Ishikawa (cell line): ENCODE results near the gene SSU72.

Experiments
- CEBPB ChIP-seq: IDR thresholded peaks from 2 replicates; pipeline ENCODE4 v1.6.1; 2012
- CREB1 ChIP-seq: IDR thresholded peaks from 2 replicates; pipeline ENCODE4 v1.6.1; 2012; ENCODE audit warnings: low read depth
- EGR1 ChIP-seq: IDR thresholded peaks from 2 replicates; pipeline ENCODE4 v1.6.1; 2012
- EP300 ChIP-seq: IDR thresholded peaks from 2 replicates; pipeline ENCODE4 v1.6.1; 2012; ENCODE audit warnings: borderline replicate concordance
- FOXM1 ChIP-seq: IDR thresholded peaks from 2 replicates; pipeline ENCODE4 v1.6.1; 2012; ENCODE audit warnings: low read depth, borderline replicate concordance
- MAX ChIP-seq: IDR thresholded peaks from 2 replicates; pipeline ENCODE4 v1.6.1; 2012
- NFIC ChIP-seq: IDR thresholded peaks from 2 replicates; pipeline ENCODE4 v1.6.1; 2012
- RAD21 ChIP-seq: IDR thresholded peaks from 2 replicates; pipeline ENCODE4 v1.6.1; 2012; ENCODE audit warnings: low read depth
- TAF1 ChIP-seq: IDR thresholded peaks from 2 replicates; pipeline ENCODE4 v1.6.1; 2012; ENCODE audit warnings: low read depth, mild to moderate bottlenecking
- TCF12 ChIP-seq: IDR thresholded peaks from 2 replicates; pipeline ENCODE4 v1.6.1; 2012; ENCODE audit warnings: low read depth
- TEAD4 ChIP-seq: IDR thresholded peaks from 2 replicates; pipeline ENCODE4 v1.6.1; 2012
- USF1 ChIP-seq: IDR thresholded peaks from 2 replicates; pipeline ENCODE4 v1.6.1; 2012
- YY1 ChIP-seq: IDR thresholded peaks from 2 replicates; pipeline ENCODE4 v1.6.1; 2012; ENCODE audit warnings: low read depth
- ZBTB7A ChIP-seq: IDR thresholded peaks from 2 replicates; pipeline ENCODE4 v1.6.1; 2012; ENCODE audit warnings: low read depth
- TF ChIP-seq, protein P1 (sequence below): IDR thresholded peaks from 2 replicates; pipeline ENCODE4 v1.6.1; 2012; ENCODE audit warnings: low read depth, mild to moderate bottlenecking

SSU72 gene

DNA sequence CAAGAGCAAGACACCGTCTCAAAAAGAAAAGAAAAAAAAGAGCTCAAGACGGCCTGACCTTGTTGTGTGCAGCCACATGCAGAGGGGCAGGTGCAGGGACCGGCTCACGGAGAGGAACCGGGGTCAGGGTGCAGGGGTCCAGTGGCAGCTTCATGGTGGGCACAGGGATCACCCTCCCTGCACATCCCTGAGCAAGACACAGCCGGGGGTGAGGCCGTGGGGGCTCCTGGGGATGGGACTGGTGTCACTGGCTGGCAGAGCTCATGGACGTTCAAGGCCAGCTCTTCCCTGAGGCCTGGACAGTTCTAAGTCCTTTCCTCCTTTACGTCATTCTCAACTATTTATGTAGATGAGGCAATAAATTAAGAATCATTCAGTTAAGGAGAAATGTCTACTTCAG, 27.7 kb downstream of the SSU72 start:
- TF ChIP-seq TAF1 (no peak), USF1 (no peak), FOXM1 (no peak), EP300 (no peak)

DNA sequence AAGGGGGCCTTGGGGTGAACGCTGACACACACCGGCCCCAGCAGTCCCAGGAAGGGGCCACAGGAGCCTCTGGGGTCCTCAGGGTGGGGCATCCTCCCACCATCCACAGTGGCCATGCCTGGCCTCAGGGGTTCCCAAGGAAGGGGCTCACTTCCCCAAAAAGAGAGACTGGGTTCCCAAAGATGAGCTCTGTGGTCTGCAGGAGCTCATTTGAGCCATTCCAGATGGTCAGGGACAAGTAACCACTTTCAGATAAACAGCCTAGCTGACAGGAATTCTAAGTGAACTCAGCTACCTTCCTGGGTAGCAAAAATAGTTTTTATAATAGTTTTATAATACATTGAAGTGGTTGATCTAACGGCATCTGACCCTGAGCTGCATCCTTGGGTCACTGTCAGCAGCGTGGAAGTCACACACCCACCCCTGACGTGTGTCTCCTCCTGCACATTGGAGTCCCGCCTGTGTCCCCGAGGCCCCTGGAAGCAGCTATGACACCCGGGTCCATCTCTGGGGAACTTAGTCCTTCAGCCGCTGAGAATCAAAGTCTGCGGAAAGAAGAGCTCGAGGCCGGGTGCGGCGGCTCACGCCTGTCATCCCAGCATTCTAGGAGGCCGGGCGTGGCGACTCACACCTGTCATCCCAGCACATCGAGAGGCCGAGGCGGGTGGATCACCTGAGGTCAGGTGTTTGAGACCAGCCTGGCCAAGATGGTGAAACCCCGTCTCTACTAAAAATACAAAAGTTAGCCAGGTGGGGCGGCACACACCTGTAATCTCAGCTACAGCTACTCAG, 28.5 kb downstream of the SSU72 start:
- TF ChIP-seq RAD21 (no peak), TEAD4 (no peak), TAF1 (no peak), USF1 (no peak), ZBTB7A (no peak), FOXM1 (no peak), CEBPB (no peak), EGR1 (no peak), NFIC (no peak), EP300 (no peak), YY1 (no peak), TCF12 (no peak), CREB1 (no peak), MAX (no peak)
- TF ChIP-seq, protein P1, sequence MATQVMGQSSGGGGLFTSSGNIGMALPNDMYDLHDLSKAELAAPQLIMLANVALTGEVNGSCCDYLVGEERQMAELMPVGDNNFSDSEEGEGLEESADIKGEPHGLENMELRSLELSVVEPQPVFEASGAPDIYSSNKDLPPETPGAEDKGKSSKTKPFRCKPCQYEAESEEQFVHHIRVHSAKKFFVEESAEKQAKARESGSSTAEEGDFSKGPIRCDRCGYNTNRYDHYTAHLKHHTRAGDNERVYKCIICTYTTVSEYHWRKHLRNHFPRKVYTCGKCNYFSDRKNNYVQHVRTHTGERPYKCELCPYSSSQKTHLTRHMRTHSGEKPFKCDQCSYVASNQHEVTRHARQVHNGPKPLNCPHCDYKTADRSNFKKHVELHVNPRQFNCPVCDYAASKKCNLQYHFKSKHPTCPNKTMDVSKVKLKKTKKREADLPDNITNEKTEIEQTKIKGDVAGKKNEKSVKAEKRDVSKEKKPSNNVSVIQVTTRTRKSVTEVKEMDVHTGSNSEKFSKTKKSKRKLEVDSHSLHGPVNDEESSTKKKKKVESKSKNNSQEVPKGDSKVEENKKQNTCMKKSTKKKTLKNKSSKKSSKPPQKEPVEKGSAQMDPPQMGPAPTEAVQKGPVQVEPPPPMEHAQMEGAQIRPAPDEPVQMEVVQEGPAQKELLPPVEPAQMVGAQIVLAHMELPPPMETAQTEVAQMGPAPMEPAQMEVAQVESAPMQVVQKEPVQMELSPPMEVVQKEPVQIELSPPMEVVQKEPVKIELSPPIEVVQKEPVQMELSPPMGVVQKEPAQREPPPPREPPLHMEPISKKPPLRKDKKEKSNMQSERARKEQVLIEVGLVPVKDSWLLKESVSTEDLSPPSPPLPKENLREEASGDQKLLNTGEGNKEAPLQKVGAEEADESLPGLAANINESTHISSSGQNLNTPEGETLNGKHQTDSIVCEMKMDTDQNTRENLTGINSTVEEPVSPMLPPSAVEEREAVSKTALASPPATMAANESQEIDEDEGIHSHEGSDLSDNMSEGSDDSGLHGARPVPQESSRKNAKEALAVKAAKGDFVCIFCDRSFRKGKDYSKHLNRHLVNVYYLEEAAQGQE, result no peak

GRCh38 chr1:1544544-1544943, 30.1 kb downstream of the SSU72 start:
- TF ChIP-seq EP300, result no peak
- TF ChIP-seq TCF12, result no peak
- TF ChIP-seq TAF1, result no peak

- no peak for TF ChIP-seq NFIC
- TF ChIP-seq, protein P1, result no peak
- no peak; the same call in 1 of the 2 replicates for TF ChIP-seq TEAD4
- TF ChIP-seq EP300, result no peak
- no peak for TF ChIP-seq CREB1
- no peak for TF ChIP-seq YY1
- TF ChIP-seq MAX, result peak; percentile 90
- TF ChIP-seq EGR1, result no peak
- no peak for TF ChIP-seq ZBTB7A
- TF ChIP-seq USF1, result peak; percentile 63
- no peak for TF ChIP-seq TCF12
- TF ChIP-seq RAD21, result no peak
These were observed 31.0 kb downstream of the SSU72 start for GRCh38 chr1:1543706-1544099.

DNA sequence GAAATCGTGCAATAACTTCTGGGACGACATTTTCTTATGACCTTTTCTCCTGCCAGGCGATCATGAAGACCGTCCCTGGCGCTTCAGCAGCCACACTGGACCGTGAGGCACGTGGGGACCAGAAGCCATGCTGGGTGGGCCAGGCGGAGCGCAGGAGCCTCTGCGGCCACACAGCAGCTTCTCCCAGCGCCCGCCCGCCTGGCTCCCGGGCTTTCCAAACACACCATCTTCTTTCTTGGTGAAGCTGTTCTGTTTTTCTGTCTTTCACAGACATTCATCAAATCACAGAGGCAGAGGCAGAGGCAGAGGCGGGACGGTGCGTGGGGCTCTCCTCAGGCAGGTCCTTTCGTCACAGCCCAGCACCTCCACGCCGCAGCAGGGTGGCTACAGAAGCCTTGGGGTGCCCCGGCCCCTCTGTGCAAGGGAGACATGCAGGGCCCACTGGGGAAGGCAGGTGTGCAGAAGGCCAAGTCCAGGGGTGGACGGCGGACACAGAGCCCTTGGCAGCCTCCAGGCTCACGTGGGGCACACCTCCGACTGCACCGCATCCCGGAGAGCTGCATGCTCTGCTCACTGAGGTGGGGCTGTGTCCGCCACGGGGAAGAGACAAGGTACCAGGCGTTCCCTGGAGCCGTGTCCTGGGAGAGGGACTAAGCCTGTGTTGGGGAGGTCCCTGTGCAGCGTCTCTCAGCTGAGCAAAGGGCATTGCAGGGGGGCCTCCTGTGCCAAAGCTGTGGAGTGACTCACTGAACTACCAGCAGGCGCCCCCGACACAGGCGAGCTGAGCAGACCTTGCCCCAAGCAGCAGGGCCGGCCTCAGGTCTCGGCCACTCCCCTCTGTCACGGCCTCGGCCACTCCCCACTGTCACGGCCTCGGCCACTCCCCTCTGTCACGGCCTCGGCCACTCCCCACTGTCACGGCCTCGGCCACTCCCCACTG, 31.6 kb downstream of the SSU72 start:
- TF ChIP-seq TEAD4 (no peak), MAX (no peak), EGR1 (no peak), TAF1 (no peak), CREB1 (no peak), CEBPB (no peak), FOXM1 (no peak)
- TF ChIP-seq, protein P1, result no peak
